H1 (cell line): ENCODE results near the gene ELF4. TPM values are rescaled to one million over a fixed set of nuclear protein-coding genes. Genes with fewer than 3 reads are reported as not detected.

Experiments
- CTCF ChIA-PET: fragments of 300-600 bp; sonication (Branson Sonifier 250); formaldehyde crosslinking; loops from one replicate; lab custom pipeline; 2021; ENCODE audit not compliant: partially characterized antibody; lab: Charles Lee
- POLR2A ChIA-PET: fragments of 300-600 bp; sonication (Branson Sonifier 250); formaldehyde crosslinking; loops from one replicate; lab custom pipeline; 2021; ENCODE audit warnings: inconsistent platforms; ENCODE audit not compliant: partially characterized antibody; lab: Charles Lee
- DNase-seq, 2 experiments: peaks; one replicate each; pipeline versions ENCODE4 v3.0.0 to v3.0.0-alpha.2; 2010 to 2022; ENCODE audit warnings: low spot score in 2 of 2, low read depth in 1 of 2, mixed read lengths in 1 of 2
- FAIRE-seq: peaks from 2 replicates; lab custom pipeline; 2011; peaks lifted over from hg19 to GRCh38; lab: Jason Lieb, UNC
- H2AFZ ChIP-seq: 2 replicates; pipeline ENCODE4 v1.8.1; 2012; ENCODE audit warnings: low read length, inconsistent platforms
- H2AK5ac ChIP-seq: 2 replicates; pipeline ENCODE4 v1.6.1; 2013; ENCODE audit warnings: low read depth, low read length
- H2BK120ac ChIP-seq: replicated peaks from 2 replicates; pipeline ENCODE3; 2013; ENCODE audit warnings: low read depth, low read length, inconsistent platforms
- H2BK12ac ChIP-seq: 2 replicates; pipeline ENCODE4 v1.6.1; 2013; ENCODE audit warnings: low read depth, low read length
- H2BK15ac ChIP-seq: 2 replicates; pipeline ENCODE4 v1.6.1; 2013; ENCODE audit warnings: low read length
- H2BK20ac ChIP-seq: 2 replicates; pipeline ENCODE4 v1.6.1; 2013; ENCODE audit warnings: low read length
- H2BK5ac ChIP-seq: 2 replicates; pipeline ENCODE4 v1.6.1; 2013; ENCODE audit warnings: low read depth, low read length
- H3K14ac ChIP-seq: 2 replicates; pipeline ENCODE4 v1.6.1; 2013; ENCODE audit warnings: inconsistent platforms; ENCODE audit not compliant: insufficient read length
- H3K18ac ChIP-seq: 2 replicates; pipeline ENCODE4 v1.6.1; 2013; ENCODE audit warnings: low read length; ENCODE audit errors: extremely low read depth
- H3K23ac ChIP-seq: 2 replicates; pipeline ENCODE4 v1.6.1; 2013; ENCODE audit warnings: inconsistent platforms; ENCODE audit not compliant: insufficient read length
- H3K23me2 ChIP-seq: 2 replicates; pipeline ENCODE4 v1.6.1; 2013; ENCODE audit warnings: low read depth, low read length
- H3K27ac ChIP-seq: 2 replicates; pipeline ENCODE4 v1.6.1; 2011; ENCODE audit warnings: low read depth, low read length, inconsistent platforms
- H3K27me3 ChIP-seq, 4 experiments: replicated peaks in 1 of 4; 1 replicate in 1 of 4; 2 replicates in 3 of 4; pipeline versions ENCODE4 v1.6.1 to v1.8.1; 2011 to 2013; ENCODE audit warnings: low read length in 3 of 4, mild to moderate bottlenecking in 3 of 4, inconsistent platforms in 2 of 4, mixed read lengths in 2 of 4, moderate library complexity in 1 of 4; ENCODE audit not compliant: control insufficient read depth in 3 of 4, insufficient read depth in 3 of 4; ENCODE audit errors: extremely low read depth in 1 of 4
- H3K36me3 ChIP-seq, 4 experiments: 2 replicates each; pipeline versions ENCODE4 v1.6.1 to v1.8.1; 2011 to 2013; ENCODE audit warnings: mild to moderate bottlenecking in 4 of 4, low read length in 3 of 4, moderate library complexity in 2 of 4, control low read depth in 1 of 4, inconsistent platforms in 1 of 4; ENCODE audit not compliant: insufficient read depth in 4 of 4, control insufficient read depth in 2 of 4
- H3K4ac ChIP-seq: replicated peaks from 2 replicates; pipeline ENCODE3; 2013; ENCODE audit warnings: low read length, low read depth, mixed read lengths, inconsistent platforms; ENCODE audit not compliant: insufficient read length
- H3K4me1 ChIP-seq, 4 experiments: replicated peaks in 1 of 4; 1 replicate in 1 of 4; 2 replicates in 3 of 4; pipeline versions ENCODE4 v1.6.1 to v1.8.1; 2011 to 2013; ENCODE audit warnings: low read length in 3 of 4, inconsistent platforms in 2 of 4, mixed read lengths in 1 of 4; ENCODE audit not compliant: insufficient read depth in 4 of 4, control insufficient read depth in 3 of 4
- H3K4me2 ChIP-seq, 2 experiments: 2 replicates each; pipeline versions ENCODE4 v1.6.1 to v1.8.1; 2011 to 2013; ENCODE audit warnings: low read depth in 2 of 2, low read length in 2 of 2, control low read depth in 1 of 2, inconsistent platforms in 1 of 2, mild to moderate bottlenecking in 1 of 2; ENCODE audit not compliant: insufficient read depth in 1 of 2
- H3K4me3 ChIP-seq, 4 experiments: fragments of 200-600, 300-600 bp in 1 of 4; sonication (generic), shearing (Covaris generic), sonication (Bioruptor Twin) in 1 of 4; 2 replicates each; pipeline versions ENCODE4 v1.5.1 to v1.8.1; 2011 to 2016; ENCODE audit warnings: low read length in 4 of 4, low read depth in 3 of 4, control low read depth in 2 of 4, inconsistent platforms in 2 of 4, mild to moderate bottlenecking in 2 of 4, mixed read lengths in 1 of 4, moderate library complexity in 1 of 4; ENCODE audit not compliant: insufficient read depth in 2 of 4; ENCODE audit errors: extremely low read depth in 1 of 4
- H3K56ac ChIP-seq: replicated peaks from 2 replicates; pipeline ENCODE3; 2013; ENCODE audit warnings: low read depth, mild to moderate bottlenecking, mixed read lengths, low read length, inconsistent platforms; ENCODE audit not compliant: insufficient read length
- H3K79me1 ChIP-seq: 2 replicates; pipeline ENCODE4 v1.6.1; 2013; ENCODE audit warnings: low read depth, low read length, control low read depth
- H3K79me2 ChIP-seq, 2 experiments: 2 replicates each; pipeline versions ENCODE4 v1.6.1 to v1.8.1; 2012 to 2013; ENCODE audit warnings: low read length in 2 of 2, mild to moderate bottlenecking in 2 of 2, inconsistent platforms in 1 of 2; ENCODE audit not compliant: insufficient read depth in 2 of 2, control insufficient read depth in 1 of 2
- H3K9ac ChIP-seq, 4 experiments: replicated peaks in 1 of 4; 1 replicate in 1 of 4; 2 replicates in 3 of 4; pipeline versions ENCODE4 v1.6.1 to v1.8.1; 2011 to 2013; ENCODE audit warnings: low read depth in 3 of 4, low read length in 3 of 4, control low read depth in 2 of 4, mild to moderate bottlenecking in 2 of 4, moderate library complexity in 2 of 4, inconsistent platforms in 1 of 4; ENCODE audit errors: extremely low read depth in 1 of 4
- H3K9me3 ChIP-seq, 2 experiments: 2 replicates each; pipeline versions ENCODE4 v1.6.1 to v1.8.1; 2012 to 2013; ENCODE audit warnings: mild to moderate bottlenecking in 2 of 2, moderate library complexity in 2 of 2, control low read depth in 1 of 2, inconsistent platforms in 1 of 2, low read depth in 1 of 2, low read length in 1 of 2, mixed read lengths in 1 of 2; ENCODE audit not compliant: insufficient read depth in 2 of 2
- H4K20me1 ChIP-seq, 2 experiments: replicated peaks in 1 of 2; 2 replicates each; pipeline versions ENCODE3 to v1.8.1; 2011 to 2013; ENCODE audit warnings: inconsistent platforms in 2 of 2, low read length in 2 of 2, mild to moderate bottlenecking in 1 of 2; ENCODE audit not compliant: insufficient read depth in 2 of 2, control insufficient read depth in 1 of 2
- H4K5ac ChIP-seq: 2 replicates; pipeline ENCODE4 v1.6.1; 2013; ENCODE audit warnings: low read length, low read depth, mixed read lengths, inconsistent platforms; ENCODE audit not compliant: insufficient read length
- H4K8ac ChIP-seq: 2 replicates; pipeline ENCODE4 v1.8.0; 2013; ENCODE audit warnings: mild to moderate bottlenecking, moderate library complexity, low read length, inconsistent platforms; ENCODE audit not compliant: insufficient read depth; ENCODE audit errors: extremely low read depth
- H4K91ac ChIP-seq: replicated peaks from 2 replicates; pipeline ENCODE3; 2013; ENCODE audit warnings: low read length, mixed read lengths, inconsistent platforms; ENCODE audit not compliant: insufficient read length
- ASH2L ChIP-seq: fragments of 200-600, 300-600 bp; sonication (generic); IDR thresholded peaks from one replicate; pipeline ENCODE4 v1.7.1; 2017; ENCODE audit warnings: low read length
- BRCA1 ChIP-seq: IDR thresholded peaks from 2 replicates; pipeline ENCODE4 v1.6.1; 2012; ENCODE audit warnings: low read depth, low read length, improper control_type of control experiment
- CEBPB ChIP-seq: IDR thresholded peaks from 2 replicates; pipeline ENCODE4 v1.6.1; 2012; ENCODE audit warnings: low read depth, low read length
- CHD1 ChIP-seq: IDR thresholded peaks from 2 replicates; pipeline ENCODE4 v1.6.1; 2012; ENCODE audit warnings: low read depth, low read length, improper control_type of control experiment
- EP300 ChIP-seq, 2 experiments: IDR thresholded peaks; 1 replicate in 1 of 2; 2 replicates in 1 of 2; pipeline ENCODE4 v1.6.1; 2011 to 2012; ENCODE audit warnings: low read depth in 2 of 2, low read length in 2 of 2, mild to moderate bottlenecking in 2 of 2, borderline replicate concordance in 1 of 2, inconsistent platforms in 1 of 2, moderate library complexity in 1 of 2
- GABPA ChIP-seq: IDR thresholded peaks from 2 replicates; pipeline ENCODE4 v1.6.1; 2011; ENCODE audit warnings: mild to moderate bottlenecking, low read length, moderate library complexity, borderline replicate concordance; ENCODE audit not compliant: insufficient read depth
- RAD21 ChIP-seq, 2 experiments: IDR thresholded peaks in 1 of 2; conservative IDR thresholded peaks in 1 of 2; 2 replicates each; pipeline ENCODE4 v1.6.1; 2011; ENCODE audit warnings: low read depth in 2 of 2, low read length in 2 of 2, improper control_type of control experiment in 1 of 2, inconsistent platforms in 1 of 2, mild to moderate bottlenecking in 1 of 2, moderate library complexity in 1 of 2
- RXRA ChIP-seq: IDR thresholded peaks from 2 replicates; pipeline ENCODE4 v1.6.1; 2011; ENCODE audit warnings: low read depth, mild to moderate bottlenecking, low read length, moderate library complexity; ENCODE audit not compliant: insufficient read depth
- SIX5 ChIP-seq: IDR thresholded peaks from 2 replicates; pipeline ENCODE4 v1.6.1; 2011; ENCODE audit warnings: mild to moderate bottlenecking, low read depth, low read length
- TEAD4 ChIP-seq: IDR thresholded peaks from 2 replicates; pipeline ENCODE4 v1.6.1; 2012; ENCODE audit warnings: low read depth, low read length, inconsistent platforms, mixed read lengths
- WGBS, 2 experiments: shearing (Covaris generic) in 1 of 2; methylation state at CpG; one replicate each; pipeline versions ENCODE4 v1.1.6 to v1.1.7; 2013 to 2015; ENCODE audit warnings: low lambda C conversion rate in 2 of 2, mixed read lengths in 2 of 2, inconsistent platforms in 1 of 2, low coverage in 1 of 2, missing lambda C conversion rate in 1 of 2; ENCODE audit not compliant: insufficient replicate concordance in 2 of 2, insufficient coverage in 1 of 2, insufficient read length in 1 of 2; ENCODE audit errors: extremely low coverage in 1 of 2, missing lambda C conversion rate in 1 of 2; 5-methylcytosine and 5-hydroxymethylcytosine counted together
- polyA plus RNA-seq, 7 experiments: library from polyadenylated mRNA; depleted of rRNA in 3 of 7; stranded (reverse) in 5 of 7; unstranded in 2 of 7; fragments of >200 nt in 5 of 7; fragments of 200-250 nt in 2 of 7; gene quantifications; 1 replicate in 5 of 7; 2 replicates in 1 of 7; 4 replicates in 1 of 7; pipeline versions ENCODE4 v1.2.1 to v1.2.3, GENCODE V29; 2011 to 2013; ENCODE audit warnings: missing spikeins in 2 of 7, mixed read lengths in 2 of 7
- total RNA-seq: library from RNA; stranded (reverse); fragmentation: NEBNext Ultra II Directional; extraction: Animal tissue kit (Norgen Biotek cat#: 25700); gene quantifications from 2 replicates; pipeline ENCODE4 v1.2.1, GENCODE V29; 2021

ELF4 gene
- total and polyA plus RNA-seq, 2 of the 8 experiments (the other 6 are each of a cell fraction or from before 2014, with no cell fraction given): 1.8 to 2.0 TPM

GRCh38 chrX:130100180-130100579, 10.1 kb downstream of the ELF4 start:
- no peaks in the 10 kb centered on the region for H4K20me1 ChIP-seq
- CTCF ChIA-PET: interaction anchor here (0.6 kb wide), 1 partner anchor 503 kb away, joined by 3 read pairs; no protein-coding TSS in a partner anchor

More at GRCh38 chrX:130100180-130100579, 10.1 kb downstream of the ELF4 start:
- no peak overlapping the region for H3K27ac ChIP-seq
- H2BK5ac ChIP-seq: no peak overlapping the region
- H2BK15ac ChIP-seq: no peak overlapping the region
- no peaks in the 10 kb centered on the region for H3K9me3 ChIP-seq
- TF ChIP-seq CHD1 (no peak), EP300 (IDR thresholded peaks at IDR 0.05; ENCODE audit: borderline replicate concordance in 1 of 2, low read depth in 2 of 2, low read length in 2 of 2) (no peak), RAD21 (IDR thresholded peaks at IDR 0.05 in 1 of 2, conservative IDR thresholded peaks at IDR 0.05 in 1 of 2; ENCODE audit: low read depth in 2 of 2, low read length in 2 of 2) (no peak), BRCA1 (no peak), CEBPB (no peak), TEAD4 (no peak), GABPA (no peak), SIX5 (no peak), ASH2L (no peak), RXRA (no peak)
- no peaks in the 10 kb centered on the region for H3K79me2 ChIP-seq
- H4K91ac ChIP-seq: no peak overlapping the region
- no peak for FAIRE-seq
- H4K5ac ChIP-seq: no peak overlapping the region
- DNase-seq: no peak
- no peak overlapping the region for H3K23ac ChIP-seq
- no peak overlapping the region for H2BK120ac ChIP-seq
- no peaks in the 10 kb centered on the region for H3K36me3 ChIP-seq
- no peak overlapping the region for H3K9ac ChIP-seq
- H3K23me2 ChIP-seq: no peaks in the 10 kb centered on the region
- H3K14ac ChIP-seq: no peak overlapping the region
- POLR2A ChIA-PET: no interaction called here
- WGBS, 2 experiments: 100% methylated on average over 2 of the region's 5 CpGs; no CpG with 5 or more reads in 1 of the 2 experiments
- no peak overlapping the region for H3K4me3 ChIP-seq
- H3K56ac ChIP-seq: no peak overlapping the region
- no peak overlapping the region for H2AK5ac ChIP-seq
- H3K4me1 ChIP-seq: peaks cover 0 to 5% (median under 1%) of the 10 kb centered on the region in 4 experiments; a peak in 1 of 7 replicates
- no peak overlapping the region for H2BK20ac ChIP-seq
- no peak overlapping the region for H2BK12ac ChIP-seq
- H3K27me3 ChIP-seq: no peaks in the 10 kb centered on the region
- H4K8ac ChIP-seq: no peak overlapping the region
- no peak overlapping the region for H3K18ac ChIP-seq
- no peak overlapping the region for H3K4ac ChIP-seq
- H2AFZ ChIP-seq: no peak overlapping the region
- no peak overlapping the region for H3K4me2 ChIP-seq
- no peaks in the 10 kb centered on the region for H3K79me1 ChIP-seq
